ENCODE results near the gene GZF1. TPM values are rescaled to one million over a fixed set of nuclear protein-coding genes. Genes with fewer than 3 reads are reported as not detected.

GZF1 gene
- total and polyA plus RNA-seq, 4 donors: 5.3 to 17.8 (median 14.6) TPM

- H3K27ac ChIP-seq (ENCODE audit: low read depth in 1 of 2, low read length in 1 of 2): no peak overlapping the region
- TF ChIP-seq CTCF (IDR thresholded peaks at IDR 0.05; ENCODE audit: control extremely low read depth, extremely low read depth): no peak
- H3K36me3 ChIP-seq (ENCODE audit: control insufficient read depth in 4 of 4, insufficient read depth in 4 of 4, low read length in 4 of 4): peaks cover 23 to 30% (median 24%) of the 10 kb centered on the region in 4 donors
- no peak for ATAC-seq (ENCODE audit: insufficient read depth, low FRiP score)
- no peaks in the 10 kb centered on the region for H3K27me3 ChIP-seq (ENCODE audit: control insufficient read depth in 3 of 3, insufficient read depth in 3 of 3, low read length in 2 of 3)
- DNase-seq: no peak
- H3K9me3 ChIP-seq (ENCODE audit: control insufficient read depth in 4 of 4, insufficient read depth in 3 of 4, low read length in 3 of 4): no peaks in the 10 kb centered on the region
- H3K4me3 ChIP-seq: no peak overlapping the region
- H3K4me1 ChIP-seq (ENCODE audit: control insufficient read depth in 5 of 5, insufficient read depth in 5 of 5, low read length in 5 of 5): peaks cover 13 to 20% (median 14%) of the 10 kb centered on the region in 5 donors
- H3K9ac ChIP-seq (ENCODE audit: insufficient read depth in 1 of 2, low read length in 2 of 2): no peak overlapping the region
- 10 to 30% methylated on average over 1 of the region's 1 CpG for WGBS, 2 donors
Observed at GRCh38 chr20:23366384-23366783, 4.4 kb downstream of the GZF1 start.

- Histone ChIP-seq H3K9me3 (ENCODE audit: control insufficient read depth in 4 of 4, insufficient read depth in 3 of 4, low read length in 3 of 4) (no peaks in the 10 kb centered on the region), H3K4me1 (ENCODE audit: control insufficient read depth in 5 of 5, insufficient read depth in 5 of 5, low read length in 5 of 5) (peaks cover 10 to 20% (median 12%) of the 10 kb centered on the region in 5 donors), H3K27ac (ENCODE audit: low read depth in 1 of 2, low read length in 1 of 2) (no peak overlapping the region), H3K36me3 (ENCODE audit: control insufficient read depth in 4 of 4, insufficient read depth in 4 of 4, low read length in 4 of 4) (peaks cover 23 to 33% (median 29%) of the 10 kb centered on the region in 4 donors), H3K27me3 (ENCODE audit: control insufficient read depth in 3 of 3, insufficient read depth in 3 of 3, low read length in 2 of 3) (no peaks in the 10 kb centered on the region), H3K4me3 (no peak overlapping the region), H3K9ac (ENCODE audit: insufficient read depth in 1 of 2, low read length in 2 of 2) (no peak overlapping the region)
- ATAC-seq (ENCODE audit: insufficient read depth, low FRiP score) (no peak), DNase-seq (no peak)
- no peak for TF ChIP-seq CTCF (IDR thresholded peaks at IDR 0.05; ENCODE audit: control extremely low read depth, extremely low read depth)
Observed at GRCh38 chr20:23367770-23368169, 5.8 kb downstream of the GZF1 start.

DNA sequence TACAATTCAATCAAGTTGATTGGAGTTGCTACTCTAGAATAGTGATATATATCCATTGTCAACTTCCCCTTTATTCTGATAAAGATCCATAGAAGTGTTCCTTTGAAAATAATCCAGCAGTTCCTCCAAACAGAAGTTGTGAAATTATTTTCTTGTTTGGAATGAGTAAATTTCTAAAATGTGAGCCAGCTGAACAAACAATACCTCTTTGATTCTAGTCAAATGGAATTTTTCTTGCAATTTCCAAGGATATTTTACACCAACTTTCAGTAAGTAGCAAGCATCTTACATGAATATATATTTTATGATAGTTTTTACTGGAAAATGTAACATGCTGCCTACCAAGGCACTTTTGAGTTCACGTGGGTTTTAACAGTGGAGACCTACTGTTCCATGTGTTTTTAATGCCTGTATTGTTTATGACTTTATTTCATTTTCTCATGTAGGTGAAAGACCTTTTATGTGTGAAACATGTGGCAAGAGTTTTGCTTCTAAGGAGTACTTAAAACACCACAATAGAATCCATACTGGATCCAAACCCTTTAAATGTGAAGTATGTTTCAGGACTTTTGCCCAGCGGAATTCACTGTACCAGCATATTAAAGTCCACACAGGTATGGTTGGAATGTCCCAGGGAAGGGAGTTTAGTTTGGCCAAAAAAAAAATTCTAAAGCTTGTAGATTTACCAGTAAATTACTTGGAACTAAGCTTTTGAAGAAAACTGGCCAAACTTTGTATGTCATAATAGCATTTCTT, 6.5 kb downstream of the GZF1 start:
- no peak overlapping the region for H3K4me3 ChIP-seq
- H3K9ac ChIP-seq (ENCODE audit: insufficient read depth in 1 of 2, low read length in 2 of 2): no peak overlapping the region
- H3K4me1 ChIP-seq (ENCODE audit: control insufficient read depth in 5 of 5, insufficient read depth in 5 of 5, low read length in 5 of 5): peaks cover 2 to 15% (median 5%) of the 10 kb centered on the region in 5 donors
- H3K27ac ChIP-seq (ENCODE audit: low read depth in 1 of 2, low read length in 1 of 2): no peak overlapping the region
- H3K9me3 ChIP-seq (ENCODE audit: control insufficient read depth in 4 of 4, insufficient read depth in 3 of 4, low read length in 3 of 4): no peaks in the 10 kb centered on the region
- H3K36me3 ChIP-seq (ENCODE audit: control insufficient read depth in 4 of 4, insufficient read depth in 4 of 4, low read length in 4 of 4): peaks cover 28 to 33% (median 31%) of the 10 kb centered on the region in 4 donors
- WGBS, 2 donors: 89 to 94% methylated on average over 2 of the region's 2 CpGs
- DNase-seq (no peak), ATAC-seq (ENCODE audit: insufficient read depth, low FRiP score) (no peak)
- TF ChIP-seq CTCF (IDR thresholded peaks at IDR 0.05; ENCODE audit: control extremely low read depth, extremely low read depth): no peak
- H3K27me3 ChIP-seq (ENCODE audit: control insufficient read depth in 3 of 3, insufficient read depth in 3 of 3, low read length in 2 of 3): no peaks in the 10 kb centered on the region

Data from lung (tissue), 12 donors.